ENCODE results near the gene TMEM31.
"Not testable (repeated sequence)": the region's sequence is repeated elsewhere in the genome, so short reads cannot be mapped to it uniquely, and the experiment has no call there.

The TMEM31 gene

GRCh38 chrX:103727115-103727514 lies 16.4 kb downstream of the TMEM31 start:
- DNase-seq: no peak

- DNase-seq: no peak
These were observed 18.3 kb downstream of the TMEM31 start for GRCh38 chrX:103729015-103729414.

- DNase-seq: no peak
These were observed 19.6 kb downstream of the TMEM31 start for GRCh38 chrX:103730147-103730795.

GRCh38 chrX:103730796-103731493 lies 20.2 kb downstream of the TMEM31 start:
- DNase-seq: no peak

GRCh38 chrX:103733017-103733416 lies 22.3 kb downstream of the TMEM31 start:
- DNase-seq: no peak

- peak; percentile 27 to 58 for DNase-seq
These were observed 23.5 kb downstream of the TMEM31 start for GRCh38 chrX:103734125-103734760.

- DNase-seq: no peak
These were observed 27.0 kb downstream of the TMEM31 start for GRCh38 chrX:103737696-103738095.

- DNase-seq: no peak
These were observed 28.7 kb downstream of the TMEM31 start for GRCh38 chrX:103739421-103739820.

- DNase-seq: no peak
These were observed 31.2 kb downstream of the TMEM31 start for GRCh38 chrX:103741879-103742278.

- no peak for DNase-seq
These were observed 31.6 kb downstream of the TMEM31 start for GRCh38 chrX:103742339-103742738.

- no peak for DNase-seq
These were observed 36.5 kb downstream of the TMEM31 start for GRCh38 chrX:103747163-103747562.

- DNase-seq: no peak
These were observed 43.7 kb downstream of the TMEM31 start for GRCh38 chrX:103754401-103754800.

GRCh38 chrX:103756736-103757135 lies 46.0 kb downstream of the TMEM31 start:
- no peak for DNase-seq

GRCh38 chrX:103758555-103758954 lies 47.8 kb downstream of the TMEM31 start:
- no peak for DNase-seq

- not testable (repeated sequence) for DNase-seq
These were observed 52.8 kb downstream of the TMEM31 start for GRCh38 chrX:103763541-103763940.

Data from NCI-H1930 (cell line).